A673 (cell line): ENCODE data around the gene UCP3. TPM values are rescaled to one million over a fixed set of nuclear protein-coding genes. Genes with fewer than 3 reads are reported as not detected.

Source experiments
- BruUV-seq: library from RNA; stranded (reverse); fragments of 400-500 nt; replicated peaks from 2 replicates; lab custom pipeline; 2021; lab: Mats Ljungman, UMichigan
- CTCF ChIA-PET: fragments of 300-600 bp; sonication (Branson Sonifier 250); formaldehyde crosslinking; loops from one replicate; lab custom pipeline; 2022; ENCODE audit warnings: antibody characterized with exemption; lab: Charles Lee
- POLR2A ChIA-PET: fragments of 300-600 bp; sonication (Branson Sonifier 250); formaldehyde crosslinking; loops from one replicate; lab custom pipeline; 2022; ENCODE audit warnings: antibody characterized with exemption; ENCODE audit not compliant: low non-redundant PET; lab: Charles Lee
- DNase-seq: peaks from one replicate; pipeline ENCODE4 v3.0.0-alpha.2; 2015; ENCODE audit warnings: low spot score
- H3K27ac ChIP-seq: fragments of 200-600 bp; sonication (generic); 2 replicates; pipeline ENCODE4 v1.5.1; 2016; ENCODE audit warnings: mixed run types, low read depth, mild to moderate bottlenecking, mixed read lengths, antibody characterized with exemption, low read length; ENCODE audit not compliant: poor library complexity, severe bottlenecking
- H3K27me3 ChIP-seq: fragments of 200-600 bp; sonication (generic); replicated peaks from 2 replicates; pipeline ENCODE4 v1.6.1; 2017; ENCODE audit warnings: mixed run types, low read depth, mild to moderate bottlenecking, mixed read lengths, antibody characterized with exemption, low read length; ENCODE audit not compliant: insufficient read depth, poor library complexity
- H3K36me3 ChIP-seq: fragments of 200-600 bp; sonication (generic); 2 replicates; pipeline ENCODE4 v1.6.1; 2016; ENCODE audit warnings: mixed run types, mild to moderate bottlenecking, mixed read lengths, antibody characterized with exemption, low read length; ENCODE audit not compliant: insufficient read depth, poor library complexity, severe bottlenecking
- H3K4me1 ChIP-seq: fragments of 200-600 bp; sonication (generic); 2 replicates; pipeline ENCODE4 v1.6.1; 2017; ENCODE audit warnings: mixed run types, mild to moderate bottlenecking, mixed read lengths, antibody characterized with exemption, low read length; ENCODE audit not compliant: insufficient read depth, poor library complexity, severe bottlenecking
- H3K4me3 ChIP-seq: fragments of 200-600 bp; sonication (generic); 2 replicates; pipeline ENCODE4 v1.5.1; 2016; ENCODE audit warnings: low read depth, mixed run types, mild to moderate bottlenecking, mixed read lengths, low read length; ENCODE audit not compliant: poor library complexity, severe bottlenecking
- H3K9me3 ChIP-seq: fragments of 200-600 bp; sonication (generic); 2 replicates; pipeline ENCODE4 v1.6.1; 2016; ENCODE audit warnings: mixed run types, low read depth, mild to moderate bottlenecking, mixed read lengths, antibody characterized with exemption, low read length; ENCODE audit not compliant: poor library complexity, severe bottlenecking
- EZH2 ChIP-seq: fragments of 200-600 bp; sonication (generic); IDR thresholded peaks from 2 replicates; pipeline ENCODE4 v1.6.1; 2017; ENCODE audit warnings: borderline replicate concordance, low read depth, mild to moderate bottlenecking, mixed read lengths, antibody characterized with exemption, low read length; ENCODE audit not compliant: poor library complexity, severe bottlenecking
- intact Hi-C: fragments of 100-400 bp; cut with micrococcal nuclease; formaldehyde crosslinking; loops from one replicate; pipeline ENCODE4 v1.10.0; 2022; ENCODE audit not compliant: unreplicated experiment
- total RNA-seq: library from RNA; stranded (reverse); gene quantifications from 2 replicates; pipeline ENCODE4 v1.2.3, GENCODE V29; 2021
- TF ChIP-seq, protein P1 (sequence below): fragments of 300-800, 200-600 bp; sonication (generic); conservative IDR thresholded peaks from 2 replicates; pipeline ENCODE4 v1.5.1; 2017; ENCODE audit warnings: low read depth, mild to moderate bottlenecking, antibody characterized with exemption, low read length, moderate library complexity, mixed read lengths

The UCP3 gene
- total RNA-seq, 1 experiment from 2014 or later = 3.6 TPM

GRCh38 chr11:74030723-74031676 is 22.1 kb upstream of the UCP3 start:
- H3K9me3 ChIP-seq = no peaks in the 10 kb centered on the region
- DNase-seq = no peak
- H3K4me3 ChIP-seq = no peak overlapping the region
- no peak overlapping the region for H3K27ac ChIP-seq
- TF ChIP-seq EZH2 = no peak
- TF ChIP-seq, protein P1, sequence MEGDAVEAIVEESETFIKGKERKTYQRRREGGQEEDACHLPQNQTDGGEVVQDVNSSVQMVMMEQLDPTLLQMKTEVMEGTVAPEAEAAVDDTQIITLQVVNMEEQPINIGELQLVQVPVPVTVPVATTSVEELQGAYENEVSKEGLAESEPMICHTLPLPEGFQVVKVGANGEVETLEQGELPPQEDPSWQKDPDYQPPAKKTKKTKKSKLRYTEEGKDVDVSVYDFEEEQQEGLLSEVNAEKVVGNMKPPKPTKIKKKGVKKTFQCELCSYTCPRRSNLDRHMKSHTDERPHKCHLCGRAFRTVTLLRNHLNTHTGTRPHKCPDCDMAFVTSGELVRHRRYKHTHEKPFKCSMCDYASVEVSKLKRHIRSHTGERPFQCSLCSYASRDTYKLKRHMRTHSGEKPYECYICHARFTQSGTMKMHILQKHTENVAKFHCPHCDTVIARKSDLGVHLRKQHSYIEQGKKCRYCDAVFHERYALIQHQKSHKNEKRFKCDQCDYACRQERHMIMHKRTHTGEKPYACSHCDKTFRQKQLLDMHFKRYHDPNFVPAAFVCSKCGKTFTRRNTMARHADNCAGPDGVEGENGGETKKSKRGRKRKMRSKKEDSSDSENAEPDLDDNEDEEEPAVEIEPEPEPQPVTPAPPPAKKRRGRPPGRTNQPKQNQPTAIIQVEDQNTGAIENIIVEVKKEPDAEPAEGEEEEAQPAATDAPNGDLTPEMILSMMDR = no peak
- H3K36me3 ChIP-seq = peaks cover 14% of the 10 kb centered on the region
- no peaks in the 10 kb centered on the region for H3K27me3 ChIP-seq
- intact Hi-C loops = no loop called here
- ChIA-PET POLR2A (no interaction called here), CTCF (no interaction called here)
- no peaks in the 10 kb centered on the region for H3K4me1 ChIP-seq
- no TSS peak for BruUV-seq

DNA sequence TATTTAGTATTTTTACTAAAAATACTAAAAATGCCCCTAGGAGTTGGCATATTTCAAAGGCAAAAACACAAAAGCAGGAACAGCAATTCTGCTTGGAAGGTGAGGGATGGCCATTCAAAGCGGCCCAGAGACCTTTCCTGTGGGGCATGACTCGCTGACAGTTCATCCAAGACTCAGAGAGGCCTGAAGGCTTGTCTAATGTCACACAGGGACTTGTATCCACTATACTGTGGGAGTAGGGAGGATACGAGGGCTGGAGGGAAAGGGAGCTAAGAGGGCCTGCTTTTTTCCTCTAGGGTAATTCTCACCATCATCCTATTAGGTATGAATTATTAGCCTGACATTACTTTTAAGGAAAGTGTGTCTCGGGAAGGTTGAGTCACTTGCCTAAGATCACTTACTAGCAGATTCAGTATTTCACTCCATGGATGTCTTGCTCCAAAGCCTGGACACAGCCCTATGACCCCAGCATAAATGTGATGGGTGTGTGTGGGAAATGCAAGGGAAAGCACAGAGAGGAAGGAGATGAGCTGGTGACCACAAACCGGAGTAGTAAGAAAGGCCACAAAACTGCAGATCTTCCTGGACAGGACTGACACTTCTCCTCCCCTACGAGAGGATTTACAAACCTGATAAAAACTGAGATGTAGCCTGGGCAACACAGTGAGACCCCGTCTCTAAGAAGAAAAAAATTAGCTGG is 16.7 kb upstream of the UCP3 start:
- no peak for TF ChIP-seq EZH2
- TF ChIP-seq, protein P1 = no peak
- no peaks in the 10 kb centered on the region for H3K9me3 ChIP-seq
- no peak for DNase-seq
- intact Hi-C loops = no loop called here
- H3K36me3 ChIP-seq = no peaks in the 10 kb centered on the region
- H3K4me1 ChIP-seq = no peaks in the 10 kb centered on the region
- BruUV-seq = no TSS peak
- no peaks in the 10 kb centered on the region for H3K27me3 ChIP-seq
- CTCF ChIA-PET = interaction anchor here (0.7 kb wide), 1 partner anchor 156 kb away, joined by 3 read pairs; no protein-coding TSS in a partner anchor
- H3K4me3 ChIP-seq = no peak overlapping the region
- POLR2A ChIA-PET = no interaction called here
- no peak overlapping the region for H3K27ac ChIP-seq

DNA sequence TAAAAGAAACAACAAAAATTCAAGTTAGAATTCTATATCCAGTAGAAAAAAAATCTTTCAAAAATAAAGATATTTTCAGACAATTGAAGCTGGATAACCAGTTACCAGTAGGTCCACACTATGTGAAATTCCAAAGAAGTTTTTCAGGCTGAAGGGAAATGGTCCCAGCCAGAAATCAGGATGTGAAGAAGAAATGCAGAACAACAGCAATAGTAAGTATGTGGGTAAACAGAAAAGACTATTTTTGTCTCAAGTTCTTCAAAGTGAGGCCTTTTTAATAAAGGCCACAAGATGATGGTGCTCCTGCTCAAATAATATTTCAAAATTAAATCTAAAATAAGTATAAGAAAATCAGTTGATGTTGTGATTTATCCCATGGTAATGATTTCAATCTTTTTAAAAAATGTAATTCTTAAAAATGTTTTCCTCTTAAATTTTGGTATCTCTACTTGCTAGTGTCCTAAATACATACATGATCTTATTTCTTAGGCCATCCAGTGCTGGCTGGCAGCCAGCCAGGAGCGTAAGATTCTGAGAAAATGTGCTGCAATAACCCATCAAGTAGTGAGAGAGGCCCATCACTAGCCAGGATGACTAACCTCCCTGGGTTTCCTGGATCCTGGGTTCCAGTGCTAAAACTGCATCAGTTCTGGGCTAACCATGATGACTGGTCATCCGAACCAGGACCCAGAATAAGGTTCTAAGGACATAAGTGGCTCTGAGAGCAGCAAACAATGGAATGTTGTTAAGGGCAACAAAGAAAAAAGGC is 15.6 kb upstream of the UCP3 start:
- no peaks in the 10 kb centered on the region for H3K4me1 ChIP-seq
- no peak for DNase-seq
- ChIA-PET POLR2A (no interaction called here), CTCF (no interaction called here)
- no peaks in the 10 kb centered on the region for H3K9me3 ChIP-seq
- no peak overlapping the region for H3K4me3 ChIP-seq
- intact Hi-C loops = no loop called here
- H3K27ac ChIP-seq = no peak overlapping the region
- H3K27me3 ChIP-seq = no peaks in the 10 kb centered on the region
- TF ChIP-seq, protein P1 = no peak
- TF ChIP-seq EZH2 = no peak
- no peaks in the 10 kb centered on the region for H3K36me3 ChIP-seq
- BruUV-seq = no TSS peak
